Measurements from ENCODE around the gene ZBTB20. TPM values are rescaled to one million over a fixed set of nuclear protein-coding genes. Genes with fewer than 3 reads are reported as not detected.

ZBTB20 gene
- total RNA-seq, 4 donors from 2014 or later = 148 to 242 (median 188) TPM

DNA sequence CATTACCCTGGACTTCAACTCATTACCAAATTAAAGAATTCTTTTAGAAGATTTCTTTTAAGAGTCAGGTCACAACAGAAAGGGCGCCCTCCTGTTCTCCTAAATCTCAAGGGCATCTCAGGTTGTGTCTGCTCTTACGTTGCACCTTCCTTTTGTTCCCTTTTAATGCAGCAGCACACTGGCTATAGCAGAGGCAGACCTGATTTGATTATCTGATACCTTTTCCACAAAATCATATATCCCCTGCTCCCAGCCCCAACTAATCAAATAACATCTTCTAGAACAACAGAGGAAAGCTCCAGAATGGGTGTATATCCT is 813.2 kb downstream of the ZBTB20 start:
- Histone ChIP-seq H3K27ac (no peak overlapping the region), H3K27me3 (no peaks in the 10 kb centered on the region), H3K36me3 (peaks cover 0 to 5% of the 10 kb centered on the region in 2 donors), H3K9me3 (no peaks in the 10 kb centered on the region), H3K4me3 (replicated peaks in 1 of 3) (no peak overlapping the region), H3K4me1 (no peaks in the 10 kb centered on the region)
- TF ChIP-seq, protein P1, sequence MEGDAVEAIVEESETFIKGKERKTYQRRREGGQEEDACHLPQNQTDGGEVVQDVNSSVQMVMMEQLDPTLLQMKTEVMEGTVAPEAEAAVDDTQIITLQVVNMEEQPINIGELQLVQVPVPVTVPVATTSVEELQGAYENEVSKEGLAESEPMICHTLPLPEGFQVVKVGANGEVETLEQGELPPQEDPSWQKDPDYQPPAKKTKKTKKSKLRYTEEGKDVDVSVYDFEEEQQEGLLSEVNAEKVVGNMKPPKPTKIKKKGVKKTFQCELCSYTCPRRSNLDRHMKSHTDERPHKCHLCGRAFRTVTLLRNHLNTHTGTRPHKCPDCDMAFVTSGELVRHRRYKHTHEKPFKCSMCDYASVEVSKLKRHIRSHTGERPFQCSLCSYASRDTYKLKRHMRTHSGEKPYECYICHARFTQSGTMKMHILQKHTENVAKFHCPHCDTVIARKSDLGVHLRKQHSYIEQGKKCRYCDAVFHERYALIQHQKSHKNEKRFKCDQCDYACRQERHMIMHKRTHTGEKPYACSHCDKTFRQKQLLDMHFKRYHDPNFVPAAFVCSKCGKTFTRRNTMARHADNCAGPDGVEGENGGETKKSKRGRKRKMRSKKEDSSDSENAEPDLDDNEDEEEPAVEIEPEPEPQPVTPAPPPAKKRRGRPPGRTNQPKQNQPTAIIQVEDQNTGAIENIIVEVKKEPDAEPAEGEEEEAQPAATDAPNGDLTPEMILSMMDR (IDR thresholded peaks at IDR 0.05) = no peak
- no peak for TF ChIP-seq POLR2A (IDR thresholded peaks at IDR 0.05)
- intact Hi-C loops (cut with DNase I) = no loop called here
- WGBS, 2 donors = 97 to 98% methylated on average over 2 of the region's 2 CpGs
- DNase-seq = no peak

DNA sequence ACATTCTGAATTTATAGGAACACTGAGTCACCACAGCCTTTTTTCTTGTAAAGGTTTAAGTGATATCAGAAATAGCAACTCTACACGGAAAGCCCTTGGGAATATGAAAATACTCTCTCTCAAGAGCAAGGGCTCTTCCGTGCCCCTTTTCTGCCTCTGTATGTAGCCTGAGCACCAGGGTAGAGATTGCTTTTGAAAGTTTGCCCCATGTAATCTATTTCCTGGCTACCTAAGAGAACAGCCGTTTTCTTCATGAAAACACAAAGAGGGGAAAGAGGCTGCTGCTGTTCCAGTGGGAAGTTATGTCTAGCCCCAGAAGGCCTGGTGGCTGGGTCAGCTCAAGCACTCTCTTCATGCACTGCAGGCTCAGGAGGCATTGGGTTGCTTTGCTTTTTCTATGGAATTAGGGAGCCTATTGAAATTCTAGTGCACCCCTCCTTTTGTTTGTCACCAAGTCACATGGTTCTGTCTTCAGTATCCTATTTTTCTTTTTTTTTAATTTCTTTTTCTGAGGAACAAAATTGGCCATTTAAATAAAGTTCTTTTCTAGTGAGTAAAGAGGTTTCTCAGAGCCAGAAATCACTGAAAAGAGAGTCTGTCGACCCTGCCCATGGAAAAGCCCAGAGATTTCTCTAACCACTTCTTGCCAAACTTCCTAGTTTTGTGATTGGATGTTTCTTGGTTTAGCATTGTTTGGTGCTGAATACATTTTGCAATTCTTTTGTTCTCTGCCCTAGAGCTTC is 813.7 kb downstream of the ZBTB20 start:
- peaks cover 0 to 2% of the 10 kb centered on the region in 2 donors for H3K36me3 ChIP-seq
- no peaks in the 10 kb centered on the region for H3K9me3 ChIP-seq
- TF ChIP-seq, protein P1 (IDR thresholded peaks at IDR 0.05) = no peak
- no peak for TF ChIP-seq POLR2A (IDR thresholded peaks at IDR 0.05)
- H3K4me3 ChIP-seq (replicated peaks in 1 of 3) = no peak overlapping the region
- 63 to 77% methylated on average over 4 of the region's 4 CpGs for WGBS, 2 donors
- no peaks in the 10 kb centered on the region for H3K27me3 ChIP-seq
- intact Hi-C loops (cut with DNase I) = no loop called here
- DNase-seq = no peak
- no peak overlapping the region for H3K27ac ChIP-seq
- H3K4me1 ChIP-seq = no peaks in the 10 kb centered on the region

DNA sequence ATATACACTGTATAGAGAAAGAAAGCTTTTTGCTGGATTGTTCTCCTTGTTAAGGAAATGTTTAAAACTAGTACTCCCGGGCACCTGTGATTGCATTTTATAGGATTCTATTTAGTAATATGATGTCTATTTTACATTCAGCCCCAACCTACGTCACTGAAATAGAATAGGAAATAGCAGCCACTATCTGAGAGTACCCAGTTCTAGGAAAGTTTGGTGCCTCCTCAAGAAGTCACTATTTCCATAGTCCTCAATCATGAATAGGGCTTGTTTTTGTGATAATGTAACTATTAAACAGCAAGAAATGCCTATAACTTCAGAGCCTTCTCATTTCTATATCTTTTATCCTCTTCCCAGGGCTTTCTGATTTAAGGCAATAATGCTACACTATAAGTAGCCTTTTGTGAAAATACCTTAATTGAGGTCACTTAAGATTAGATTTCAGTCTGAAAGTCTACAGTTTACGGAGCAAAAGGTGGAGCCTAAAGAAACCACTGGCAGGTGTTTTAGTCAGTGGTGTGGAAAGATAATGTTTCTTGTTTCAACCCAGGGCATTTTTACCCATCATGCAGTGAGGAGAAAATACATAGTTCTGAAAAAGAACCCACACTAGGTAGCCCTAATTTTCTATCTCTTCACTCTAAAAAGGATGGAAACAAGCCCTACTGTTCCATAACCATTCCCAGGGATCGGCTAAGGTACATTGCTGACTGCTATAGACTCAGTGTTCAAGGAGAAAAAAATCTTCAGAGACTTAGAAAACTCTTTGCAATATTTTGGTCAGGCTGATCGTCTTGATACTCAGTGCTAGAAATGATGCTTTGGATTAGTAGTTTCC is 814.5 kb downstream of the ZBTB20 start:
- TF ChIP-seq POLR2A (IDR thresholded peaks at IDR 0.05) = no peak
- TF ChIP-seq, protein P1 (IDR thresholded peaks at IDR 0.05) = no peak
- Histone ChIP-seq H3K36me3 (no peaks in the 10 kb centered on the region), H3K9me3 (no peaks in the 10 kb centered on the region), H3K4me3 (replicated peaks in 1 of 3) (no peak overlapping the region), H3K4me1 (no peaks in the 10 kb centered on the region), H3K27ac (no peak overlapping the region), H3K27me3 (no peaks in the 10 kb centered on the region)
- intact Hi-C loops (cut with DNase I) = no loop called here
- WGBS, 2 donors = 94% methylated on average over 5 of the region's 5 CpGs
- DNase-seq = no peak

DNA sequence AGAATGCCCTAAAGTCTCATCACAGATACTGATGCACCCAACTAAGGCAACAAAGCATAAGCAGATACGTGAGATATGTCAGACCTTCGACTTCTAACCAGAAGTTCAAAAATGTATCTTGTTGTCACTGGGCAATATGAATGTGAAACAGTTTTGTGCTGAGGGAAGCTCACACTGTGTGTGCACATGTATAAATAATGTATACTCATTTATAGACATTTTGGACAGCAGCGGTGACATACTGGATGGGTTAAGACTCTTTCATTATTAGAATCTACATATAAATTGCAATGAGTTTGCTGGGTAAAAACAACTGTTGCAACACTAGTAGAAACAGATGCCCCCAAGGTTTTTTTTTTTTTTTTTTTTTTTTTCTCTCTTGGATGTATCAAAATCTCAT is 815.4 kb downstream of the ZBTB20 start:
- no peak for DNase-seq
- Histone ChIP-seq H3K27ac (no peak overlapping the region), H3K36me3 (no peaks in the 10 kb centered on the region), H3K27me3 (no peaks in the 10 kb centered on the region), H3K9me3 (no peaks in the 10 kb centered on the region), H3K4me3 (replicated peaks in 1 of 3) (no peak overlapping the region), H3K4me1 (no peaks in the 10 kb centered on the region)
- intact Hi-C loops (cut with DNase I) = no loop called here
- TF ChIP-seq, protein P1 (IDR thresholded peaks at IDR 0.05) = no peak
- TF ChIP-seq POLR2A (IDR thresholded peaks at IDR 0.05) = no peak
- WGBS, 2 donors = 95 to 97% methylated on average over 3 of the region's 3 CpGs

DNA sequence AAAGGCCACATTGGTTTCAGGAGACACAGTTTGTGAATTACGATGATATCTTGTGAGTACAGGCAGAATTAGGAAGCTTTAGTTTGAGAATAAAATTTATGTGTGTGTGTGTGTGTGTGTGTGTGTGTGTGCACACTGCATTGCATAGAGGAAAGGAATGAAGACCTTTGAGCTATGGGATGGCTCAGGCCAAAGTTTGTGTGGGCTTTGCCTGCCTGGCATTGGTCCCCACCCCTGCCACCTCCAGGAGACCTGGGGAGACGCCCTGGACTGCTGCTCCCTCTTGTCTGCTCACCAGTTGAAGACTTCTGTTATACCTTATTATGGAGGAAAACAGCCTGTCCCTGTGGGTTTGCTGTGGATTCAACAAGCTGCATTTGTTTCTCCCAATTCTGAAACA is 816.1 kb downstream of the ZBTB20 start:
- Histone ChIP-seq H3K9me3 (no peaks in the 10 kb centered on the region), H3K4me1 (no peaks in the 10 kb centered on the region), H3K36me3 (no peaks in the 10 kb centered on the region), H3K4me3 (replicated peaks in 1 of 3) (no peak overlapping the region), H3K27me3 (no peaks in the 10 kb centered on the region), H3K27ac (no peak overlapping the region)
- WGBS, 2 donors = 90 to 100% methylated on average over 2 of the region's 2 CpGs
- no peak for DNase-seq
- TF ChIP-seq, protein P1 (IDR thresholded peaks at IDR 0.05) = no peak
- TF ChIP-seq POLR2A (IDR thresholded peaks at IDR 0.05) = no peak
- intact Hi-C loops (cut with DNase I) = no loop called here

Measured in thyroid gland (tissue), 4 donors.